ENCODE measurements around the gene MTOR. TPM values are rescaled to one million over a fixed set of nuclear protein-coding genes. Genes with fewer than 3 reads are reported as not detected.
"Not testable (repeated sequence)": the region's sequence is repeated elsewhere in the genome, so short reads cannot be mapped to it uniquely, and the experiment has no call there.

MTOR gene
- total and polyA plus RNA-seq, 2 donors (not counting 1 experiment from before 2014, with no cell fraction given): 30.7 to 50.7 TPM

DNA sequence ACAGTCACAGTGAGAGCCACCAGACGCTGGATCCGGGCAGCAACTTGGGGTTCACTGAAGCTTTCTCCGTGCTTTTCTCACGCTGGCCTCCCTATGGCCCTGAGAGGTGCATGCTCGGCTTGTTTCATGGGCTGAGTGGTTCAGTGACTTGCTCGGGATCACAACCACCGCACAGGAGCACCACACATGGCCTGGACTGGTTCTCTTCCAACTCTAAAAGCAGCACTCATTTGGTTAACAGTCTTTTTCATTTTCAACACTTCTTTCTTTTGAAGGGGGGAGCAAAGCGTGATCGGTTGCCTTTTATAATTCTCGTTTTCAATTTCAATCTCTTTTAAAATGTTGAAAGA is 36.8 kb upstream of the MTOR start:
- Mint-ChIP-seq H3K27me3 (no peaks in the 10 kb centered on the region), H3K4me3 (no peak overlapping the region), H3K27ac (no peak overlapping the region), H3K4me1 (no peaks in the 10 kb centered on the region), H3K9me3 (ENCODE audit: insufficient read depth) (no peaks in the 10 kb centered on the region)
- H2AFZ ChIP-seq (ENCODE audit: insufficient read depth, low read depth, low read length, poor library complexity, severe bottlenecking): no peak overlapping the region
- H4K20me1 ChIP-seq (ENCODE audit: control insufficient read depth, insufficient read depth, low read length, poor library complexity, severe bottlenecking): peaks cover 3% of the 10 kb centered on the region
- no peaks in the 10 kb centered on the region for H3K27me3 ChIP-seq (replicated peaks in 1 of 4; ENCODE audit: control extremely low read depth in 1 of 4, control insufficient read depth in 3 of 4, insufficient read depth in 4 of 4, low read length in 3 of 4)
- no peaks in the 10 kb centered on the region for H3K9me3 ChIP-seq (ENCODE audit: control extremely low read depth in 1 of 3, control insufficient read depth in 2 of 3, insufficient read depth in 1 of 3, low read length in 2 of 3)
- ChIA-PET CTCF (no interaction called here), POLR2A (no interaction called here)
- intact Hi-C loops (cut with micrococcal nuclease): no loop called here
- no peak for TF ChIP-seq EZH2 (IDR thresholded peaks at IDR 0.05; ENCODE audit: borderline replicate concordance, insufficient read depth, low read depth, low read length, poor library complexity, severe bottlenecking)
- no peak for TF ChIP-seq CTCF (IDR thresholded peaks at IDR 0.05)
- no peaks in the 10 kb centered on the region for H3K4me1 ChIP-seq (ENCODE audit: control insufficient read depth in 2 of 2, insufficient read depth in 2 of 2, low read length in 2 of 2)
- no peak overlapping the region for H3K4me2 ChIP-seq (replicated peaks; ENCODE audit: low read depth, low read length, poor library complexity, severe bottlenecking)
- peaks cover 7 to 21% of the 10 kb centered on the region in 2 experiments for H3K36me3 ChIP-seq (replicated peaks in 1 of 2; ENCODE audit: control extremely low read depth in 1 of 2, control insufficient read depth in 1 of 2, extremely low read depth in 1 of 2, insufficient read depth in 2 of 2, low read length in 1 of 2)
- 97% methylated on average over 8 of the region's 10 CpGs for WGBS (ENCODE audit: insufficient coverage)
- H3K9ac ChIP-seq (ENCODE audit: low read length): no peak overlapping the region
- H3K27ac ChIP-seq (ENCODE audit: low read length in 2 of 2): no peak overlapping the region
- no peaks in the 10 kb centered on the region for H3K79me2 ChIP-seq (ENCODE audit: control insufficient read depth, insufficient read depth, low read length)
- ATAC-seq (ENCODE audit: low read depth) (no peak), DNase-seq (no peak)
- H3K4me3 ChIP-seq (ENCODE audit: control extremely low read depth in 1 of 5, extremely low read depth in 1 of 5, insufficient read depth in 1 of 5, low read depth in 2 of 5, low read length in 4 of 5): no peak overlapping the region

DNA sequence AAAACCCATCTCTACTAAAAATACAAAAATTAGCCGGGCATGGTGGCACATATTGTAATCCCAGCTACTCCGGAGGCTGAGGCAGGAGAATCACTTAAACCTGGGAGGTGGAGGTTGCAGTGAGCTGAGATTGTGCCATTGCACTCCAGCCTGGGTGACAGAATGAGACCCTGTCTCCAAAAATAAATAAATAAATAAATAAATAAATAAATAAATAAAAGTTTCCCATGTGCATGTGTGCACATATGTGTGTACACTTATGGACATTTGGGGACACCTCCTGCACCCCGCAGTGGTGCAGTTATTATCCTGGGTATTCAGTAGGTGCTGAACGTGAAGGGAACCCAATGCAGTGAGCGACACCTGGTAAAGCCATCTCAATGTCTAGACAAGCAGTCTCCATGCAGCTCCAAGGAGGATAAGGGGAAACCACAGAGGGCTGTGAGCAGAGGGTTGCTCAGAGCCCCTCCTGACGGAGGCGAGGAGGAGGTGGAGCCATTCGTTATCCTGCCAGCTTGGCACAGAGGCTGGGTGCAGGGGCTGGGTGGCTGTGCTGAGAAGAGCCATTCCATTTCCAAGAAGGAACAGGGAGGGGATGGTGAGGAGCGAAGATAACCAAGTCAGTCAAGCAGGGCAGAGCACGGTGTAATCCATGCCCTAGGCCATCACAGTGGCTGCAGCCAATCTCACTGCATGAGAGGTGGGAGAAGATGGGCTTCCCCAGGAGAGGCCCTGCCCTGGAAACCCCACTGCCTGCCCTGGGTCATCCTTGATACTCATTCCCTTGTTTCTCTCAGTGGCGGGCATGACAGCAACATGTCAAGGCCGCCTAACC is 36.3 kb upstream of the MTOR start:
- WGBS (ENCODE audit: insufficient coverage): 98% methylated on average over 10 of the region's 12 CpGs
- H3K4me3 ChIP-seq (ENCODE audit: control extremely low read depth in 1 of 5, extremely low read depth in 1 of 5, insufficient read depth in 1 of 5, low read depth in 2 of 5, low read length in 4 of 5): no peak overlapping the region
- ChIA-PET CTCF (no interaction called here), POLR2A (no interaction called here)
- no peaks in the 10 kb centered on the region for H3K27me3 ChIP-seq (replicated peaks in 1 of 4; ENCODE audit: control extremely low read depth in 1 of 4, control insufficient read depth in 3 of 4, insufficient read depth in 4 of 4, low read length in 3 of 4)
- no peak overlapping the region for H3K4me3 Mint-ChIP-seq
- no peaks in the 10 kb centered on the region for H3K27me3 Mint-ChIP-seq
- H4K20me1 ChIP-seq (ENCODE audit: control insufficient read depth, insufficient read depth, low read length, poor library complexity, severe bottlenecking): peaks cover 3% of the 10 kb centered on the region
- H3K9ac ChIP-seq (ENCODE audit: low read length): no peak overlapping the region
- ATAC-seq (ENCODE audit: low read depth): no peak
- no peaks in the 10 kb centered on the region for H3K9me3 Mint-ChIP-seq (ENCODE audit: insufficient read depth)
- H3K9me3 ChIP-seq (ENCODE audit: control extremely low read depth in 1 of 3, control insufficient read depth in 2 of 3, insufficient read depth in 1 of 3, low read length in 2 of 3): no peaks in the 10 kb centered on the region
- no peaks in the 10 kb centered on the region for H3K4me1 ChIP-seq (ENCODE audit: control insufficient read depth in 2 of 2, insufficient read depth in 2 of 2, low read length in 2 of 2)
- H2AFZ ChIP-seq (ENCODE audit: insufficient read depth, low read depth, low read length, poor library complexity, severe bottlenecking): no peak overlapping the region
- H3K4me1 Mint-ChIP-seq: no peaks in the 10 kb centered on the region
- intact Hi-C loops (cut with micrococcal nuclease): no loop called here
- no peak for DNase-seq
- no peak overlapping the region for H3K27ac Mint-ChIP-seq
- H3K4me2 ChIP-seq (replicated peaks; ENCODE audit: low read depth, low read length, poor library complexity, severe bottlenecking): no peak overlapping the region
- no peaks in the 10 kb centered on the region for H3K79me2 ChIP-seq (ENCODE audit: control insufficient read depth, insufficient read depth, low read length)
- no peak for TF ChIP-seq EZH2 (IDR thresholded peaks at IDR 0.05; ENCODE audit: borderline replicate concordance, insufficient read depth, low read depth, low read length, poor library complexity, severe bottlenecking)
- TF ChIP-seq CTCF (IDR thresholded peaks at IDR 0.05): no peak
- H3K27ac ChIP-seq (ENCODE audit: low read length in 2 of 2): no peak overlapping the region
- peaks cover 7 to 21% of the 10 kb centered on the region in 2 experiments for H3K36me3 ChIP-seq (replicated peaks in 1 of 2; ENCODE audit: control extremely low read depth in 1 of 2, control insufficient read depth in 1 of 2, extremely low read depth in 1 of 2, insufficient read depth in 2 of 2, low read length in 1 of 2)

DNA sequence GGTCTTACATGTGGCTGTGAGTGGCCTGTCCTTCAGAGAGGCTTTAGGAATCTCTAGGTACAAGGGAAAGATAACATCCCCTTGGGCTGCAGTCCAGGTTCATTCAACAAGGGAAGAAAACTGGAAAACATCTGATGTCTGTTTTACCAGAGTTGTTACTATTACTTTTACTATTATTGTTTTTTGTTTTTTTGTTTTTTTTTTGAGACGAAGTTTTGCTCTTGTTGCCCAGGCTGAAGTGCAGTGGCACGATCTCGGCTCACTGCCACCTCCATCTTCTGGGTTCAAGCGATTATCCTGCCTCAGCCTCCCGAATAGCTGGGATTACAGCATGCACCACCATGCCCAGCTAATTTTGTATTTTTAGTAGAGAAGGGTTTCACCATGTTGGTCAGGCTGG is 35.4 kb upstream of the MTOR start:
- H3K9me3 ChIP-seq (ENCODE audit: control extremely low read depth in 1 of 3, control insufficient read depth in 2 of 3, insufficient read depth in 1 of 3, low read length in 2 of 3); H3K4me2 ChIP-seq (replicated peaks; ENCODE audit: low read depth, low read length, poor library complexity, severe bottlenecking); H3K4me1 ChIP-seq (ENCODE audit: control insufficient read depth in 2 of 2, insufficient read depth in 2 of 2, low read length in 2 of 2); H2AFZ ChIP-seq (ENCODE audit: insufficient read depth, low read depth, low read length, poor library complexity, severe bottlenecking); H3K9me3 Mint-ChIP-seq (ENCODE audit: insufficient read depth); DNase-seq; intact Hi-C loops (cut with micrococcal nuclease); CTCF ChIA-PET; H3K27ac Mint-ChIP-seq; POLR2A ChIA-PET; H3K9ac ChIP-seq (ENCODE audit: low read length); H3K27me3 ChIP-seq (replicated peaks in 1 of 4; ENCODE audit: control extremely low read depth in 1 of 4, control insufficient read depth in 3 of 4, insufficient read depth in 4 of 4, low read length in 3 of 4); H3K4me1 Mint-ChIP-seq; H3K27me3 Mint-ChIP-seq; H4K20me1 ChIP-seq (ENCODE audit: control insufficient read depth, insufficient read depth, low read length, poor library complexity, severe bottlenecking); H3K27ac ChIP-seq (ENCODE audit: low read length in 2 of 2); H3K79me2 ChIP-seq (ENCODE audit: control insufficient read depth, insufficient read depth, low read length); H3K4me3 Mint-ChIP-seq; H3K4me3 ChIP-seq (ENCODE audit: control extremely low read depth in 1 of 5, extremely low read depth in 1 of 5, insufficient read depth in 1 of 5, low read depth in 2 of 5, low read length in 4 of 5); ATAC-seq (ENCODE audit: low read depth): not testable (repeated sequence)
- WGBS (ENCODE audit: insufficient coverage): no CpG with 5 or more reads among the region's 5 CpGs
- H3K36me3 ChIP-seq (replicated peaks in 1 of 2; ENCODE audit: control extremely low read depth in 1 of 2, control insufficient read depth in 1 of 2, extremely low read depth in 1 of 2, insufficient read depth in 2 of 2, low read length in 1 of 2): peaks cover 8 to 28% of the 10 kb centered on the region in 2 experiments
